HuH-7 (cell line): ENCODE measurements around the gene HGS.

ENCODE experiments used
- DNase-seq: peaks from one replicate; pipeline ENCODE4 v3.0.0; 2011; ENCODE audit warnings: low spot score

HGS gene

GRCh38 chr17:81705518-81706231, 21.9 kb downstream of the HGS start:
- DNase-seq: no peak

GRCh38 chr17:81706232-81706611, 22.4 kb downstream of the HGS start:
- DNase-seq: no peak

GRCh38 chr17:81706757-81707624, 23.2 kb downstream of the HGS start:
- DNase-seq: no peak

- DNase-seq: no peak
Measured at GRCh38 chr17:81707725-81708646, 24.2 kb downstream of the HGS start.

GRCh38 chr17:81708739-81709185, 25.0 kb downstream of the HGS start:
- no peak for DNase-seq

- DNase-seq: no peak
Measured at GRCh38 chr17:81710514-81711308, 26.9 kb downstream of the HGS start.

GRCh38 chr17:81711814-81712467, 28.1 kb downstream of the HGS start, which contains the start of gene SLC25A10:
TSS of gene SLC25A10 (plus strand) at chr17:81712284. CDS start at chr17:81712427, 143 bp downstream.
- peak; percentile 91 for DNase-seq

- DNase-seq: peak; percentile 68
Measured at GRCh38 chr17:81712468-81713003, 28.7 kb downstream of the HGS start.

DNA sequence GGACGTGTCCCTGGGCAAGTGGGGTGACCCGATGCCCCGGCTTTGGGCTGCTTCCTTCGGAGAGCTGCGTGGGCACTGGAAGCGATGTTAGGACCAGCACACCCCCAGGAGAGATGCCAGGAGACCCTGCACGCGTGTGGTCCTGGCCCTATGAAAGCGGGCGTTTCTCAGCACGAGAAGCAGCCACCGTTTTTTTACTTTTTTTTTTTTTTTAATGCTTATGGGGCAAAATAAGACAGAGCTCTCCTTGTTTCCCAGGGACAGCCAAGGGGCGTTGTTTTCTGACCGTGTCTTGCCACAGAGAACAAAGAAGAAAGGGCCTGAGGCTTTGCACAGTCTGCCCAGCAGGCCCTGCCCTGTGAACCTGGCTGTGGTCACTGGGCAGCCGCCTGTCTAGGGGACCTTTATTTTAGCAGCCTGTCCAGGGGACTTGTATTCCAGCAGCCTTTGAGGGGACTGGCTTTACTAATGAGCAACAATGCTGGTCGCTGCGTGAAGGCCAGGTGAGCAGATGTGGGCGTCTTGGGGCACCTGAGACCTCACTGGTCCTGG, 29.3 kb downstream of the HGS start:
- no peak for DNase-seq

GRCh38 chr17:81713556-81714411, 30.0 kb downstream of the HGS start:
- DNase-seq: no peak

DNA sequence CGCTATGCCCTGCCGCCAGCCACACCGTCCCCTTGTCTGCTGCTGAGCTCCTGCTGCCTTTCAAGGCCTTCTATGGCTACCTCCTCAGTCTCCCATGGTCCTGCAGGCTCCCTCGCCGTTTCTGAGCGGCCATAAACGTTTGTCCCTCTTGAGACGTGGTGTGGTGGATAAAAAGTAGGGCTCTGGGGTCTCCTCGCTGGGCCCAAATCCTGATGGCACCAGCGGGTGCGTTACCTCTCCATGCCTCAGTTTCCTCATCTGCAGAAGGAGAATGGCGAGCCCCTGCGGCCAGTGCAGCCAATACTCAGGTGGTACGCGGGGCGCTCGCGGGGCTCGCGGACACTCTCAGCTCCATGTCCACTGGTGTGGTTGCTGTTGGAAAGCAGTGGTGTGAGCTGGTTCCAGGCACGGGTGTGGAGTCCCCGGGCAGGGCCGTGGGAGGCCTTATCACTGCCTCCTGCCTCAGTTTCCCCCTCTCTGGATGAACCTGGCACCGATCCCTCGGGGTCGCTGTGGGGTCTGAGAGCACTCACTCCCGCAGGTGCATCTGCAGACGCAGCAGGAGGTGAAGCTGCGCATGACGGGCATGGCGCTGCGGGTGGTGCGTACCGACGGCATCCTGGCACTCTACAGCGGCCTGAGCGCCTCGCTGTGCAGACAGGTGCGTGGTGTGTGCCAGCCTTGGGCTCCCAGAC, 30.7 kb downstream of the HGS start:
- no peak for DNase-seq

- no peak for DNase-seq
Measured at GRCh38 chr17:81715107-81715871, 31.5 kb downstream of the HGS start.

DNA sequence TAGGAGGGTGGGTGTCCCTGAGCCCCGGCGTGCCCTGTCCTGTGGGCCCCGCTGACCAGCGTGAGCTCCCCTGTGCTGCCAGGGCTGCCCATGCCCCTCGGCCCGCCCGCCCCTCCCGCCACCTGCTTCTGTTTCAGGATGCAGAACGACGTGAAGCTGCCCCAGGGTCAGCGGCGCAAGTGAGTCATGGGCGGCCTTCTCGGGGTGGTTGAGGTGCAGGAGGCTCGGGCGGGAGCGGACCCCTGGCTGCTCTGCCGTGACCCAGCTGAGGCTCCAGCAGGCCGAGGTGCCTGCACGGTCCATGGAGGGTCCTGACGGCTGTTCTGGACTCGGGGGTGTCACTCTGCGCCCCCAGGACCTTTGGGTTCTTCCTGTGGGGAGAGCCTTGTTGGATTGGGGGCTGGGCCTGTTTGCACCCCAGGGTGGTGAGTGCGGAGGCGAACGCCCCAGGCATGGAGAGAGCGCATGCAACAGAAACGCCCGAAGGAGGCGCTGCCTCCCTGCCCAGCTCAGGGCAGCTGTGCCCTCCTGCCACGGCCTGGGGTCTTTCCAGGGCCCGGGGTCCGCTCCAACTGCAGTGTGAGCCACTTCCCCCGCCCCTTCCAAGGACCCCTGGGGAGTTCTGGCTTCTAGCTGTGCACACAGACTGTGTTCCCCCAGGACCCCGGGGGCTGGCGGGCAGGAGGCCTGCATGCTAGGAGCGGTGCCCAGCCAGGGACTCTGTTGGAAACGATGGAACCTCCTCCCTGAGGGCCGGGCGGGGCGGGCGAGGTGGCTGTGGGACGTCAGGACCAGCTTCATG, 32.3 kb downstream of the HGS start:
- DNase-seq: no peak

DNA sequence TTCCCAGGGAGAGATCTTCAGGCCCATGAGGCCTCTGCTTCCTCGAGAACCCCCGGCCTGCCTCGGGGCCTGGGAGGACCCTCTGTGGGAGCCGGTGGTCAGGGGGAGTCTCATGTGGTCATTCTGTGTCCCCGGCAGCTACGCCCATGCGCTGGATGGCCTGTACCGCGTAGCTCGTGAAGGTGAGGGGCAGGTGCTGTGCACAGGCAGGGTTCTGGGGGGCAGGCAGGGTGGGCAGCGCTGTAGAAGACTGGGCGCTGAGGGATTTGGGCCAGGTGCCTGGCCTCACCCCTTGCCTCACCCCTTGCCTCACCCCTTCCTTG, 32.8 kb downstream of the HGS start:
- no peak for DNase-seq

- DNase-seq: no peak
Measured at GRCh38 chr17:81717049-81717765, 33.4 kb downstream of the HGS start.

DNA sequence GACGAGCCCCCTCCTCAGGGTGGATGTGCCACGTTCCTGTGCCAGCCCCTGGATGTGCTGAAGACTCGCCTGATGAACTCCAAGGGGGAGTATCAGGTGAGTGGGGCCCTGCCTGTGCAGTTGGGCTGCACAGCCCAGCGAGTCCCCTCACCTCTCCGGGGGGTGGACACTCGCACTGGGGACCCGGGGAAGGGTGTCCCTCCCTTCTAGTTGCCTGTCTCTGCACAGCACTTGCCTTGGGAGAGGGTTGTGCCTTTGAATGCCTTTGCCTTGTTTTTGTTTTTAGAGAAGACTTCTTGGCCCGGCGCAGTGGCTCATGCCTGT, 33.9 kb downstream of the HGS start:
- DNase-seq: no peak
